Body of pancreas (tissue), 4 donors: Measurements from ENCODE around the gene RELA. TPM values are rescaled to one million over a fixed set of nuclear protein-coding genes. Genes with fewer than 3 reads are reported as not detected.
A peak's percentile ranks its signal among the peaks of the same experiment; 100 is the strongest.

Source experiments
- ATAC-seq: fragments of 150-250 bp; one replicate; pipeline ENCODE4 v1.9.1; 2016
- DNase-seq, 4 donors: peaks; one replicate each; pipeline ENCODE4 v3.0.0-alpha.2; 2019
- H3K27ac ChIP-seq, 4 donors: fragments of 200-600 bp; sonication (generic); 1 replicate in 3 of 4; 2 replicates in 1 of 4; pipeline versions ENCODE4 v1.5.1 to v1.6.1; 2016 to 2019; ENCODE audit warnings: mild to moderate bottlenecking in 1 of 4, mixed read lengths in 1 of 4, moderate library complexity in 1 of 4
- H3K27me3 ChIP-seq, 2 donors: fragments of 200-600 bp; sonication (generic); one replicate each; pipeline ENCODE4 v1.6.0; 2016; ENCODE audit warnings: mild to moderate bottlenecking in 1 of 2
- H3K36me3 ChIP-seq, 2 donors: fragments of 200-600 bp; sonication (generic); replicated peaks in 1 of 2; 2 replicates each; pipeline ENCODE4 v1.5.1; 2016; ENCODE audit warnings: low read depth in 2 of 2; ENCODE audit not compliant: insufficient read depth in 1 of 2
- H3K4me1 ChIP-seq: fragments of 200-600 bp; sonication (generic); one replicate; pipeline ENCODE4 v1.6.0; 2016
- H3K4me3 ChIP-seq, 2 donors: fragments of 200-600 bp; sonication (generic); 1 replicate in 1 of 2; 2 replicates in 1 of 2; pipeline ENCODE4 v1.5.1; 2016 to 2019
- H3K9me3 ChIP-seq, 3 donors: fragments of 200-600 bp; sonication (generic); 1 replicate in 2 of 3; 2 replicates in 1 of 3; pipeline ENCODE4 v1.5.1; 2016
- POLR2A ChIP-seq, 3 donors: fragments of 450-650 bp; IDR thresholded peaks; one replicate each; pipeline ENCODE4 v1.6.1; 2016; ENCODE audit warnings: antibody characterized with exemption in 3 of 3, mild to moderate bottlenecking in 2 of 3
- WGBS, 2 donors: methylation state at CpG; one replicate each; pipeline ENCODE4 v1.1.5; 2017; 5-methylcytosine and 5-hydroxymethylcytosine counted together
- intact Hi-C: fragments of 100-400 bp; cut with DNase I; formaldehyde crosslinking; loops from one replicate; pipeline ENCODE4 v1.15.1; 2023
- total RNA-seq, 2 donors: library from RNA; depleted of rRNA; stranded (reverse); fragments of >200 nt; gene quantifications; one replicate each; pipeline ENCODE4 v1.1.0, GENCODE V29; 2016
- TF ChIP-seq, protein P1 (sequence below), 7 experiments: fragments of 450-650 bp in 4 of 7; fragments of 200-600 bp in 3 of 7; sonication (generic) in 3 of 7; IDR thresholded peaks; one replicate each; pipeline ENCODE4 v1.5.1; 2016 to 2019; ENCODE audit warnings: antibody characterized with exemption in 7 of 7

Gene RELA
- total RNA-seq, 2 donors from 2014 or later, result 27.5 to 45.8 TPM

DNA sequence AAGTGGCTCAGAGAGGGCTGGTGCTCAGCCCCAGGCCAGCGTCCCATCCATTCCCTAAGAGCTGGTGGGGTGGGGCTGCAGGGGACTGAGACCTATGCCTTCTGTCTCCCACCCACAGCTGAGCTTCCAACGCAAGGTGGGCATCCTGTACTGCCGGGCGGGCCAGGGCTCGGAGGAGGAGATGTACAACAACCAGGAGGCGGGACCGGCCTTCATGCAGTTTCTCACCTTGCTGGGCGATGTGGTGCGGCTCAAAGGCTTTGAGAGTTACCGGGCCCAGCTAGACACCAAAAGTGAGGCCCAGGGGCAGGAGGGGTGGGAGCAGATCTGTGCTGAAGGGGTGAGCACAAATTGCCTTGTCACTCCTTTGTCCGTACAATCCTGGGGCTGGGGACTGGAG is 17.9 kb downstream of the RELA start:
- Histone ChIP-seq H3K4me3 (no peak overlapping the region), H3K36me3 (no peaks in the 10 kb centered on the region), H3K9me3 (no peaks in the 10 kb centered on the region), H3K27ac (no peak overlapping the region), H3K27me3 (no peaks in the 10 kb centered on the region), H3K4me1 (peaks cover 14% of the 10 kb centered on the region)
- DNase-seq (no peak), ATAC-seq (no peak)
- intact Hi-C loops, result no loop called here
- TF ChIP-seq, protein P1, sequence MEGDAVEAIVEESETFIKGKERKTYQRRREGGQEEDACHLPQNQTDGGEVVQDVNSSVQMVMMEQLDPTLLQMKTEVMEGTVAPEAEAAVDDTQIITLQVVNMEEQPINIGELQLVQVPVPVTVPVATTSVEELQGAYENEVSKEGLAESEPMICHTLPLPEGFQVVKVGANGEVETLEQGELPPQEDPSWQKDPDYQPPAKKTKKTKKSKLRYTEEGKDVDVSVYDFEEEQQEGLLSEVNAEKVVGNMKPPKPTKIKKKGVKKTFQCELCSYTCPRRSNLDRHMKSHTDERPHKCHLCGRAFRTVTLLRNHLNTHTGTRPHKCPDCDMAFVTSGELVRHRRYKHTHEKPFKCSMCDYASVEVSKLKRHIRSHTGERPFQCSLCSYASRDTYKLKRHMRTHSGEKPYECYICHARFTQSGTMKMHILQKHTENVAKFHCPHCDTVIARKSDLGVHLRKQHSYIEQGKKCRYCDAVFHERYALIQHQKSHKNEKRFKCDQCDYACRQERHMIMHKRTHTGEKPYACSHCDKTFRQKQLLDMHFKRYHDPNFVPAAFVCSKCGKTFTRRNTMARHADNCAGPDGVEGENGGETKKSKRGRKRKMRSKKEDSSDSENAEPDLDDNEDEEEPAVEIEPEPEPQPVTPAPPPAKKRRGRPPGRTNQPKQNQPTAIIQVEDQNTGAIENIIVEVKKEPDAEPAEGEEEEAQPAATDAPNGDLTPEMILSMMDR (IDR thresholded peaks at IDR 0.05), result no peak
- no peak for TF ChIP-seq POLR2A (IDR thresholded peaks at IDR 0.05)
- WGBS, 2 donors, result 94 to 96% methylated on average over 8 to 11 of the region's 11 CpGs

DNA sequence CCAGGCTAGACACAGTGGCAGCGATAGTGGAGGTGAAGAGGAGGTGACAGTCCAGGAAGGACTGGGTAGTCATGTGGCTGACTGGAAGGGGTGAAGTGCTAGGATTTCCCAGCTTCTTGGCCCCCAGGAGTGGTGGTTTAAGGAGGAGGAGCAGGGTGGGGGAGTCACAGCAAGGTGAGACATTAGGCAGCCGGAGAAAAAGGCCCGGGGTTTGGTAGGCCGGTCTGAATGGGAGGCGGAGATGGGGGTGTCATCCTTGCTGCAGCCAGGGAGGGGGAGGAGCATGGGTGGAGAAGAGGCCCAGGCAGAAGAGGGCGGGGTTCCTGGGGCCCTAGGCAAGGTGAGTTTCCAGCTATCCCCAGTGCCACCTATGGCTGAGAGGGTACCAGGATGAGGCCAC is 18.7 kb downstream of the RELA start:
- H3K4me1 ChIP-seq, result peaks cover 14% of the 10 kb centered on the region
- 86 to 87% methylated on average over 6 of the region's 6 CpGs for WGBS, 2 donors
- no peaks in the 10 kb centered on the region for H3K36me3 ChIP-seq
- H3K27ac ChIP-seq, result no peak overlapping the region
- TF ChIP-seq, protein P1 (IDR thresholded peaks at IDR 0.05), result no peak
- TF ChIP-seq POLR2A (IDR thresholded peaks at IDR 0.05), result no peak
- H3K27me3 ChIP-seq, result no peaks in the 10 kb centered on the region
- intact Hi-C loops, result no loop called here
- DNase-seq (no peak), ATAC-seq (no peak)
- no peaks in the 10 kb centered on the region for H3K9me3 ChIP-seq
- no peak overlapping the region for H3K4me3 ChIP-seq

- DNase-seq (no peak), ATAC-seq (no peak)
- peaks cover 23% of the 10 kb centered on the region for H3K4me1 ChIP-seq
- H3K27ac ChIP-seq, result no peak overlapping the region
- no peaks in the 10 kb centered on the region for H3K9me3 ChIP-seq
- 51 to 62% methylated on average over 28 to 31 of the region's 49 CpGs for WGBS, 2 donors
- no peaks in the 10 kb centered on the region for H3K36me3 ChIP-seq
- H3K27me3 ChIP-seq, result no peaks in the 10 kb centered on the region
- intact Hi-C loops, result no loop called here
- H3K4me3 ChIP-seq, result no peak overlapping the region
- TF ChIP-seq, protein P1 (IDR thresholded peaks at IDR 0.05), result no peak
- no peak for TF ChIP-seq POLR2A (IDR thresholded peaks at IDR 0.05)
These were observed 20.6 kb downstream of the RELA start for GRCh38 chr11:65642014-65642671.

- no peak for ATAC-seq
- Histone ChIP-seq H3K27ac (peak overlapping the region in 1 of 4 donors; percentile 66), H3K4me3 (no peak overlapping the region), H3K36me3 (peaks cover 0 to 2% of the 10 kb centered on the region in 2 donors), H3K9me3 (no peaks in the 10 kb centered on the region), H3K27me3 (no peaks in the 10 kb centered on the region), H3K4me1 (peaks cover 23% of the 10 kb centered on the region)
- intact Hi-C loops, result no loop called here
- 83 to 89% methylated on average over 4 to 15 of the region's 16 CpGs for WGBS, 2 donors
- no peak for DNase-seq
- no peak for TF ChIP-seq POLR2A (IDR thresholded peaks at IDR 0.05)
- TF ChIP-seq, protein P1 (IDR thresholded peaks at IDR 0.05), result no peak
These were observed 21.3 kb downstream of the RELA start for GRCh38 chr11:65641297-65642013.
